Stimulated activated CD4-positive, alpha-beta T cell treated with anti-CD3 and anti-CD28 coated beads, TNF-alpha, amount 100 ng/mL, for 24 hours (primary cell): ENCODE results near the gene UBXN6.

Experiments
- DNase-seq, 3 experiments: peaks; one replicate each; pipeline ENCODE4 v3.0.0-alpha.2; 2020; ENCODE audit warnings: low read depth in 3 of 3

UBXN6 gene

DNA sequence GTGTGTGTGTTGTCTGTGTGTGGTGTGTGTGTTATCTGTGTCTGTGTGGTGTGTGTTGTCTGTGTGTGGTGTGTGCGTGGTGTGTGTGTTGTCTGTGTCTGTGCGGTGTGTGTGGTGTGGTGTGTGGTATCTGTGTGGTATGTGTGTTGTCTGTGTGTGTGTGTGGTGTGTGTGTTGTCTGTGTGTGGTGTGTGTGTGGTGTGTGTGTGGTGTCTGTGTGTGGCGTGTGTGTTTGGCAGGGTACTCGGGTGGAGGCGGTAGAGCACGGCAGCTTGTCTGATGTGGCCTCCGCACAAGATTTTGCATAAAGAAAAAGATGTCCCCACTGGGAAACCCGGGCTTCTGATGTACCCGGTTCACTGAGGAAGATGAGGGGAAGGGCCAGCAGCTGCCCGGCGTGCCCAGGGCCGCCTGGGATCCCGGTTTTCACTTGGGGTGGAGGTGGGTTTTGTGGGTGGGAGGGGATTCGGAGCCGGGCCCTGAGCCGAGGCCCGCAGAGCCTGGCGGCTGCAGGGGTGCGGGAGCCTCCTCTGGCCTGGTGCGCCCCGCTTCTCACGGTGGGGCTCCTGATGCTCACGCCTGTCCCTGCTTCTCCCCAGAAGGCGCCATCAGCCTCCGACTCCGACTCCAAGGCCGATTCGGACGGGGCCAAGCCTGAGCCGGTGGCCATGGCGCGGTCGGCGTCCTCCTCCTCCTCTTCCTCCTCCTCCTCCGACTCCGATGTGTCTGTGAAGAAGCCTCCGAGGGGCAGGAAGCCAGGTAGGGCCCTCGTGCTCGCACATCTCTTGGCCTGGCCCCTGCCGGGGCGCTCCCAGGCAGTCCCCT is 35.7 kb upstream of the UBXN6 start:
- no peak for DNase-seq

DNA sequence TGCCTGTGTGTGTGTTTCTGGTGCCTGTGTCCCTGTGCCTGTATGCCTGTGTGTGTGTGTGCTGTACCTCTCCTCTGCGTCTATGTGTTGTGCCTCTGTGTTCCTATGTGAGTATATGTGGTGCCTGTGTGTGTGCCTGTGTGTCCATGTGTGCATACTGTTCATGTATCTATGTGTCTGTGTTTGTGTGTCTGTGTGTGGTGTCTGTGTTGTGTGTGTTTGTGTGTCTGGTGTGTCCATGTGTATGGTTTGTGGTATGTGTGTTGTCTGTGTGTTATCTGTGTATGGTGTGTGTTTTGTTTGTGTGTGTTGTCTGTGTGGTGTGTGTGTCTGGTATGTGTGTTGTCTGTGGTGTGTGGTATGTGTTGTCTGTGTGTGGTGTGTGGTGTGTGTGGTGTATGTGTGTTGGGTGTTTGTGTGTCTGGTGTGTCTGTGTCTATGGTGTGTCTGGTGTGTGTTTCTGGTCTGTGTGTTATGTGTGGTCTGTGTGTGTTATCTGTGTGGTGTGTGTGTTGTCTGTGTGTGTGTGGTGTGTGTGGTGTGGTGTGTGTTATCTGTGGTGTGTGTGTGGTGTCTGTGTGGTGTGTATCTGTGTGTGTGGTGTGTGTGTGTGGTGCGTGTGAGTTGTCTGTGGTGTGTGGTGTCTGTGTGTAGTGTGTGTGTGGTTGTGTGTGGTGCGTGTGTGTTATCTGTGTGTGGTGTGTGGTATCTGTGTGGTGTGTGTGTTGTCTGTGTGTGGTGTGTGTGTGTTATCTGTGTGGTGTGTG is 34.9 kb upstream of the UBXN6 start:
- DNase-seq = no peak

DNA sequence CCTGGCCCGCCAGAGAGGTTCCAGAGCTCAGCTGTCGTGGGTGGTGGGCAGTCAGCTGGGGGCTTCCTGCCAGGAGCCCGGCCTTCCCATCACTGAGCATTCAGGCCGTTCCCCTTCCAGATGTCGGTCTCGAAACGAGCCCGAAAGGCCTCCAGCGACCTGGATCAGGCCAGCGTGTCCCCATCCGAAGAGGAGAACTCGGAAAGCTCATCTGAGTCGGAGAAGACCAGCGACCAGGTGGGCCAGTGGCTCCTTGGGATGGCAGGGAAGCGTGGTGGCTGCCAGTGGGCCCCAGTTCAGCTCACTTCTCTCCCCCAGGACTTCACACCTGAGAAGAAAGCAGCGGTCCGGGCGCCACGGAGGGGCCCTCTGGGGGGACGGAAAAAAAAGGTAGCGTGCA is 33.9 kb upstream of the UBXN6 start:
- no peak for DNase-seq

DNA sequence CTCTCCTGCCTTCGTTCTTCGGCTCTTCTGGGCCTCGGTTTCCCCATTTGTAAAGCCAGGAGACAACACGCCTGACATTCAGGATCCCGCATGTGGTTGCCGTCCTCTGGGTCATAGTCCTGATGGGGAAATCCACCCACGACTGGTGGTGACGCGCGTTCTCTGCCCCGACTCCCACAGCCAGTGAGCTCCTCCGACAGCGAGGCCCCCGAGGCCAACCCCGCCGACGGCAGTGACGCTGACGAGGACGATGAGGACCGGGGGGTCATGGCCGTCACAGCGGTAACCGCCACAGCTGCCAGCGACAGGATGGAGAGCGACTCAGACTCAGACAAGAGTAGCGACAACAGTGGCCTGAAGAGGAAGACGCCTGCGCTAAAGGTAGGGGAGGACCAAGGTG is 30.9 kb upstream of the UBXN6 start:
- no peak for DNase-seq

DNA sequence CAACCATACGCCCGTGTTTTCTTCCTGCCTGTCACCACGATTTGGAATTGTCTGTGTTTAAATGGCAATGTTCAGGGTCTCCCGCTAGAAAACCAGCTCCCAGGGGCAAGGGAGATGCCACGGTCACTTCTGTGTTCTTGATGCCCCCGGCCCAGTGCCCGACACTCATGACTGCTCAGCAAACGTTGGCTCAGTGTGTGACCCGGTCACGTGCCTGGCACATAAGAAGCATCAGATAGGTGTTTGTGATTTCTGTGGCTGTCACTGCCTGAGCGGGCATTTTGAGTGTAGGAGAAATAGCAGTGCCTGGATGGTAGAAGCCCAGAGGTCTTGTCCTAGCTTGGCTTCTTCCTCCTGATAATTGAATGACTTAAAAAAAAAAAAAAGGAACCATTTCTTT is 30.0 kb upstream of the UBXN6 start:
- no peak for DNase-seq

DNA sequence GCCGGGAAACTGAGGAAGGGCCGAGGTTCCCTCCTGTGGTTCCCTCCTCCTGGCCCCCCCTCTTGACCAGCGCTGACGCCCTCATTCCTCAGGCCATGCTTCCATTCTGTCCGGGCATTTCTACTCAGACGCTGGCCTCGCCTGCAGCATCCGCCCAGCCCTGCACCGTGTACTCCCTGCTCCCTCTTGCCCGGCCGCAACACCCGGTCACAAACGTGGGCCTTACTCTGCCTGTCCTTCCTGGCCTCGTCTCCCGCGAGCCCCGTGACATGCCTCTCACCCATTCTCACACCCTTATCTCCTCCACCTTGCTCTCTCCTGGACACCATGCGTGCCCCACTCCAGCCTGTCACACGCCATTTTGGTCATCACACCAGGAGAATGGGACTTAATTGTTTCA is 25.8 kb upstream of the UBXN6 start:
- no peak for DNase-seq

DNA sequence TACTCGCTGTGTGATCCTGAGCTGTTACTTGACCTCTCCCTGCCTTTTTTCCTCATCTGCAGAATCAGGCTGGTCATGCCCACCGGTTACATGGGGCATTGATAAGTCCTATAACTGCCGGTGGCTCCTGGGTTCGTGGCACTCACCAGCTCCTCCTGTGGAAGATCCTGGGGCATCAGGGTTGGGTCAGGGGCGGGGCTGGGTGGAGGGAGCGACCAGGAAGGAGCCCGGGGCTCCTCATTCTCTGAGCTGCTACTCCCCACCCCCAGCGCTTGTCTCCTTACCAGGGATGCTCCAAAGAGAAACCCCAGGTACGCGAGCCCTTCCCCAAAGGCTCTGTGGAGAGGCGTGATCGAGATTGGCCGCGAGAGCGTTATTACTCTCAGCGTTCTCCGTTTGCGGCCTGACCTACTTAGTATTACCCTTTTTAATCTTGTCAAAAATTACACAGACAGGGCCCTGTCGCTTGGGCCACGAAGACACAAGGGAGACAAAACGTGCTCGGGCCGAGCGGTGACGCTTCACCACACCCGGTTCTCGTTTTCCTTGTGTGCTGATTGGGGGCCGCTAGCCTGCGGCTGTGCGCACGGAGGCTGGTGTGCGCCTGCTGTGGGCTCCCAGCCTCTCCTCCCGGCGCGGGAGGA is 25.2 kb upstream of the UBXN6 start:
- DNase-seq = no peak

DNA sequence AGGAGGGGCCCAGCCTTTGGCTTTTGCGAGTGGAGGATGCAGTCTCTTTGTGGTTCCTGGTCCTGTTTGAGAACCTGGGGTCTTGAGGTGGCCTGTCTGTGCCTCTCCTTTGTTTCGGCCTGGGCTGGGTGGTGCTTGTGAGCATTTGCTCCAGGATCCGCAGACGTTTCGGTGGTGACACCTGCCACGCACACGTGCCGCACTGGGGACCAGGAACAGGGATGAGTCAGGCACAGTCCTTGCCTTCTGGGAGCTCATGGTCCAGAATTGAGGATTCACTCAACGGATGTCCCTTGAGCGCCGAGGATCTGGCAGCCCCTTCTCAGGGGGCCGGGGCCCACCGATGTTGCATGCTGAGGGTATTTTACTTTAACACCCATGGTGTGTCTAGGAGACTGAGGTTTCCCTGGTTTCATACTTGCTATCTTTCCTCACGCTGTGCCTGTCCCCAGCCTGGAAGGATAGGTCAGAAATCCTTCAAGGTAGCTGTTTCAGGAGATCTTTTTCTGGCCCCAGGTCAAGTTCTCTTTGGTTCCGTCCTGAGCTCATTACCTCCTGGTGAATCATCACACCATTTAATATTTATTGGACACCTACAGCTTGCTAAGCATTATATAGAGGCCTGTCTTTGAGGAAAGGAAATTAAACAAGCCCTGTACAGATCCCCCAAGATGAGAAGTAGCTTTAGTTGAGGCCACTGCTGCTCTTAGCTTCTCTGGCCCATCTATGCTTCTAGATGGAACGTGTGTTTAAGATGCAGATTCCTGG is 19.6 kb upstream of the UBXN6 start:
- no peak for DNase-seq

DNA sequence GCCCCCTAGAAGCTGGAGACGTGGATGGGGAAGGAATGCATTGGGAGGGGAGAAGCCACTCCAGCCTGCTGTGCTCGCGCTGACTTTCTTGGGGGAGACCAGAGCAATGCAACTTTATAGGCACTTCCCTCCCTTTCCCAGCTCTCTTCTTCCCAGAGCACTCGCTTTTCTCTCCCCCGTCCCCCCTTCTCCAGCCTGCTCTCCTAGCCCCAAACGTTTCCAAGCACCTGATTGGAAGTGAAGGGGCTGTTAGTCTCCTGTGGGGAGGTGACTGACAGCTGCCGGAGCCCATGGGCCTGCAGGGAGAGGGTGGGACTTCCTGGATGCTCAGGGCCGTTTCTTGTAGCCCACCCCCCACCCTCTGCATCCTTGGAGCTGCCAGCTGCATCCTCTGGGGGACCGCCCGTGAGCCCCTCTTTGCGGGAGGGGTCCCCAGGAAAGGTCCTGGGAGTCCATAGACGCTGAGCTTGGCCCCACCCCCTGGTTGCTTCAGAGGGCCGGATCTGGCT is 17.0 kb upstream of the UBXN6 start:
- peak in 1 of 3 experiments; percentile 13 for DNase-seq

DNA sequence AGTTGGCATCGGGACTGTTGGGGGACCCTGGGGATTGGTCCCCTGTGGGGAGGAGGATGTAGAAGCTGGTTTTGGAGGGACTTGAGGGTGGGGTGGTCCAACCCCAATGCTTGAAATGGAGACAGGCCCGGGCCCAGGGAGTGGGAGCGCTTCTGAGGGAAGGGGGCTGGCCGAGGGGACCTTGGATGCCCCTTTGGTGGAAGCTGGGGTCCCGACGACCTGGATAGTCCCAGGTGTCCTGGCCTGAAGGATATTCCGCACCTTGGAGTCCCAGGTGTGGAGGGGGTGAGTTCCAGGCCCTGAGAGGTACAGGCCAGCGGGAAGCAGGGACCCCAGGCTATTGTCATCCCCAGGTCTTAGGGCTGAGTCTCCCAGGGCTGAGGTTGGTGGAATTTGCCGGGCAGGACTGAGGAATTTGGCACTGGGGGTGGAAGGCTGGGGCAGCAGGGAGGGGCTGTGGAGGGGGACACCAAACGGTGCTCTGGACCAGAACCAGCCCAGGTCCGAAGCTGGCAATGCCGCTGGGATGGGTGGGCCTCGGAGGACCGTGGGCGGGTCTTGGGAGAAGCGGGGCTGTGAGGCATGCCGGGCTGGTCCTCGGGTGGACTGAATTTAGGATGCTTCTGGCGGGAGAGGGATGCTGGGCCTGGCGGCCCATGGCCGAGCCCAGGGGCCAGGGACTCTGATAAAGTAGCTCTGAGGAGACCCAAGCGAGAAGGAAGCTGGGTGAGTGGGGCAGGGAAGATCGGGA is 16.3 kb upstream of the UBXN6 start:
- no peak for DNase-seq

DNA sequence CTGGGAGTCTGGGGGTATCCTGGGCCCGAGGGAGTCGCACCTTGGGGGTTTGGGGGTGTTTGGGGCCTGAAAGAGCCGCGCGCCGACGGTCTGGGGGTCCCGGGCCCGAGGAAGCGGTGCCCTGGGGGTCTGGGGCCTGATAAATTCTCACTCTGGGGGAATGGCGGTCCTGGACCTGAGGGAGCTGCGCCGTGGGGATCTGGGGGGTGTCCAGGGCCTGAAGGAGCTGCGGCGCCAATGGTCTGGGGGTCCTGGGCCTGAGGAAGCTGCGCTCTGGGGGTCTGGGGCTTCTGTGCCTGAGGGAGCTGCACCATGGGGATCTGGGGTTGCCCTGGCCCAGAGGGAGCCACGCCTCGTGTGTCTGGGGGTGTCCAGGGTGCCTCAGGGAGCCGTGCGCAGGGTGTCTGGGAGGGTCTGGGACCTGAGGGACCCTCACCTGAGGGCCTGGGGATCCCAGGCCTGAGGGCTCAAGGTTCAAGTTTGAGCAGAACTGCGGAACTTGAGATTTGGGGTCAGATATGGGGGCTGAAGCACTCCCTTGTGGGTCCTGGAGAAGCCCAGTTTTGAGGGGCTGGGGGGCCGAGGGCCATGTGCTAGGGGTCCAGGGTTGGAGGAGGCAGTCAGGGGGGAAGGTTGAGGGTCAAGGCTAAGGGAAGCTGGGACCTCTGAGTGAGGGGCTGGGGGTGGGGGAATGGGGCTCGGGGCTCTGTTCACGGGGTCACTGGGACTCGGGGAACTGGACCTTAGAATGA is 15.6 kb upstream of the UBXN6 start:
- DNase-seq = no peak

DNA sequence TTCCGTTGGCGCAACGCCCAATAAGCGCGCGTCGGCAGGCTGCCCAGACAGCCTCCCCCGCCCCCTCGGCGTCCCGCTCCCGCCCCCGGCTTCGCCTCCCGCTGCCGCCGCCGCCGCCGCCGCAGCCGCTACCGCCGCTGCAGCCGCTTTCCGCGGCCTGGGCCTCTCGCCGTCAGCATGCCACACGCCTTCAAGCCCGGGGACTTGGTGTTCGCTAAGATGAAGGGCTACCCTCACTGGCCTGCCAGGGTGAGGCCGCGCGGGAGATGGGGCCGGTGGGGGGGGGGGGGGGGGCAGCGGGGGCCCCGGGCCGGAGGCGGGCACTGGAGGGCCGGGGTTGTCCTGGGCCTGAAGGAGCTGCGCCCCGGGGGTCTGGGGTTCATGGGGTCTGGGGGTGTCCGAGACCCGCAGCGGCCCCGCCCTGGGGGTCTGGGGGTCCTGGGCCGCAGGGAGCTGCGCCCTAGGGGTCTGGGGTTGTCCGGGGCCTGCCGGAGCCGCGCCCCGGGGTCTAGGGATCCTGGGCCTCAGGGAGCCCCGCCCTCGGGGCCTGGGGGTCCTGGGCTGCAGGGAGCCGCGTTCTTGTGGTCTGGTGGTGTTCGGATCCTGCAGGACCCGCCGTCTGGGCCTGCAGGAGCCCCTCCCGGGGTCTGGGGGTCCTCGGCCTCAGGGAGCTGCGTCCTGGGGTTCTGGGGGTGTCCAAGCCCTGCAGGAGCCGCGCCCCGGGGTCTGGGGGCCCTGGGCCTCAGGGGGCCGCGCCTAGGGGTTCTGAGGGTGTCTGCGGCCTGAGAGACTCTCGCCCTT is 14.8 kb upstream of the UBXN6 start, which contains the start of gene HDGFL2:
TSS of gene HDGFL2 (plus strand) at position 124 of the 801 bp plus-strand sequence. CDS start at position 178, 54 bp downstream.
- DNase-seq = no peak

DNA sequence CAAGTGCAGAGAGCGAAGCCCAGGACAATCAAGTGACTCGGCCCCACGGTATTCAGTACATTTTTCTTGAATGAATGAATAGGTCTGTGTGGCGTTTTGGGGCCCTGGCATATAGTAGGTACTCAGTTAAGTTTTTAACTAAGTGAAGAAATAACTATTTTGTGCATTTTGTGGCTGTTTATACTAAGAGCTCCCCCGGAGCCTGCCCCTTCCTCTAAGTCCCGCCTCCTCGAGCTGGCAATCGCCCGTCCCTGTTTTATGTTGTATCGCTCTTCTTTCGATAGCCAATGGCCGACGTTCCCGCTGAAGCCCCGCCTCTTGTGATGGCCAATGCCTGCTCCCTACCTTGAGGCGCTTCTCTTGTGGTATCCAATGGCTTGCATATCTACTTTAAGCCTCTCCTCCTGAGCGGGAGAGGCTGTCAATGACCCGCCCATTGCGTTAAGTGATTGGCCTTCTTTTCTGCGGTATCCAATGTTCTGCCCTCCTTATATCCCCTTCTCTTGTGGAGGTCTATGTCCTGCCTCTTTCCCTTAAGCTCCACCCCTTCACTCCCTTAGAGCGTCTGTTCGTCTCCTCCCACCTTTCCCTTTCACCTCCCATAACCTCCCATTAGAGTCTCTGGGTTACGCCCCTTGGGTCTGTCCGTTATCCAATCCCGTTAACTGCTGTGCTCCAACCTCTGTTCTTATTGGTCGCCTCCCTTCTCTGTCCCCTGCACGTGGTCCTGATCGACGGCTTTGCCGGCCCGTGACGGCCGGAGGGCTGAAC is 14.0 kb upstream of the UBXN6 start:
- DNase-seq = peak; percentile 92 to 97 (median 96)

DNA sequence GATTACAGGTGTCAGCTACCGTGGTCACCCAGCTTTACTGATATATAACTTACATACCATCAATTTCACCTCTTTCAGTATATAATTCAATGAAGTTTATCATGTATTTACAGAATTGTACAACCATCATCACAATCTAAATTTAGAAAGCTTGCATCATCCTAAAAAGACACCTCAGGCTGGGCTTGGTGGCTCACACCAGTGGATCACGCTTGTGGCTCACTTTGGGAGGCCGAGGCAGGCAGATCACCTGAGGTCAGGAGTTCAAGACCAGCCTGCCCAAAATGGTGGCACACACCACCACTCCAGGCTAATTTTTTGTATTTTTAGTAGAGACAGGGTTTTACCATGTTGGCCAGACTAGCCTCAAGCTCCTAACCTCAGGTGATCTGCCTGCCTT is 10.2 kb upstream of the UBXN6 start:
- DNase-seq = no peak

DNA sequence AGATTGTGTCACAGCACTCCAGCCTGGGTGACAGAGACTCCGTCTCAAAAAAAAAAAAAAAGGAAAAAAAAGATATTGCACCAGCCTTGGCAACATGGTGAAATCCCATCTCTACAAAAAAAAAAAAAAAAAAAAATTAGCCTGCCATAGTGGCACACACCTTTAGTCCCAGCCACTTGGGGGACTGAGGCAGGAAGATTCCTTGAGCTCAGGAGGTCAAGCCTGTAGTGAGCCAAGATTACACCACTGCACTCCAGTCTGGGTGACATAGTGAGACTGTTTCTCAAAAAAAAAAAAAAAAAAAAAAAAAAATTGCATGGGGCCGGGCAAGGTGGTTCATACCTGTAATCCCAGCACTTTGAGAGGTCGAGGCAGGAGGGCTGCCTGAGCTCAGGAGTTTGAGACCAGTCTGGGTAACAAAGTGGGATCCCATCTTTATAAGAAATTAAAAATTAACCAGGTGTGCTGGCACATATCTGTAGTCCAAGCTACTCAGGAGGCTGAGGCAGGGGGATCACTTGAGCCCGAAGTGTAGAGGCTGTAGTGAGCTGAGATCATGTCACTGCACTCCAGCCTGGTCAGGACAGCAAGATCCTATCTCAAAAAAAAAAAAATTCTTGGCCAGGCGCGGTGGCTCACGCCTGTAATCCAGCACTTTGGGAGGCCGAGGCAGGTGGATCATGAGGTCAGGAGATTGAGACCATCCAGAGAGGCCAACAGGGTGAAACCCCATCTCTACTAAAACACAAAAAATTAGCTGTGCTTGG is 7.4 kb upstream of the UBXN6 start:
- no peak for DNase-seq

DNA sequence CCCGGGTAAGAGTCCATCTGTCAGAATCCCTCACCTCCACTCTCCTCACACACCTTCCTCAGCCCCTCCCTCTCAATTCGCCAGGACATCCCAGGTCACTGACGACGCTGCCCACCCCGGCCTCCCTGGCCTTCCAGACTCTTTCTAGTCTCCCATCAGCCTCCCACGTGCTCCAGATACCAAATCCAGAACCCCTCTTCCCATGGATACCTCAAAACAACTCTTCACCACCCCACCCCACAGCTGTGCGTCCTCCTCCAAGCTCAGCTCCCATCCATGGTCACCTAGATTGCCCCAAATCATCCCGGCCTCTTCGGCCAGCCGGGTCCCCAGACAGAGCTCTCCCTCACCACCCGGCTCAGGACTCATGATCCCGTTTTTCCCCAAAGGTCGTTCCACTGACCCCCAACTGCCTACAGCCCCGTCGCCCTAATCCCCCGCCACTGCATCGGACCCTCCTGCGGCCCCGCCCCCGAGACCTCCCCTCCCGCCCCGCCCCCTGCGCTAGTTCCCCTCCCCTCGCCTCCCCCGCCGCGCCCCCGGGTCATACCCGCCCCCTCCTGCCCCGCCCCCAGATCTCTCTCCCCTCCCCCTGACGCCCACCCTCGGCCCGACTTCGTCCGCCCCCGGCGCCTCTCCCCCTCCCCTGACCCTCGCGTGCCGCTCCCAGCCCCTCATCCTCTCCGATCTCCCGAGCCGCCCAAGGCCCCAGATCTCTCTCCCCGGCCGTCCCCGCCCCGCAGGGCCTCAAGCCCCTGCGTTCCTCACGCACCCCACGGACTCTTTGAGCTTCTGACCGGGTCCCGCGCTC is 546 bp downstream of the UBXN6 start:
- peak in 1 of 3 experiments; percentile 29 for DNase-seq

DNA sequence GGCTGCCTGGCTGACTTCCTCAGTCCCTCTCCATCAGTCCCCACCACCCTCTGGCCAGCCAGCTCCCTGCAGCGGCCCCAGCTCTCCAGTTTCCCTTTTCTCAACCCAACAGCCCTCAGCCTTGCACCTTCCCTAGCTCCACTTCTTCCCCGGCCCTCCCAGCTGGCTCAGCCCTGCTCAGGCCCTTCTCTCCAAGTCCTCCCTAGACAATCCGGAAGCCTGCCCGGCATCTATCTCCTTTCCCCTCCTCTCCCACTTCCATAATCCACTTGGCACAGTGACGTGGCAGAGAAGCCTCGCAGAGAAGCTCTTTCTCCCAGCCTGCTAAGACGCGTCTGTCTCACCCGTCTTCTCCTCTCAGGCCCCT is 1.1 kb downstream of the UBXN6 start:
- DNase-seq = no peak
